HG03060 (cell line): ENCODE results near the gene PRR18.

Experiments used
- ATAC-seq: cut with Tn5 transposase; IDR thresholded peaks from one replicate; pipeline ENCODE4 v1.9.1; 2021; ENCODE audit warnings: low read depth, moderate number of reproducible peaks; ENCODE audit not compliant: unreplicated experiment

Gene PRR18

DNA sequence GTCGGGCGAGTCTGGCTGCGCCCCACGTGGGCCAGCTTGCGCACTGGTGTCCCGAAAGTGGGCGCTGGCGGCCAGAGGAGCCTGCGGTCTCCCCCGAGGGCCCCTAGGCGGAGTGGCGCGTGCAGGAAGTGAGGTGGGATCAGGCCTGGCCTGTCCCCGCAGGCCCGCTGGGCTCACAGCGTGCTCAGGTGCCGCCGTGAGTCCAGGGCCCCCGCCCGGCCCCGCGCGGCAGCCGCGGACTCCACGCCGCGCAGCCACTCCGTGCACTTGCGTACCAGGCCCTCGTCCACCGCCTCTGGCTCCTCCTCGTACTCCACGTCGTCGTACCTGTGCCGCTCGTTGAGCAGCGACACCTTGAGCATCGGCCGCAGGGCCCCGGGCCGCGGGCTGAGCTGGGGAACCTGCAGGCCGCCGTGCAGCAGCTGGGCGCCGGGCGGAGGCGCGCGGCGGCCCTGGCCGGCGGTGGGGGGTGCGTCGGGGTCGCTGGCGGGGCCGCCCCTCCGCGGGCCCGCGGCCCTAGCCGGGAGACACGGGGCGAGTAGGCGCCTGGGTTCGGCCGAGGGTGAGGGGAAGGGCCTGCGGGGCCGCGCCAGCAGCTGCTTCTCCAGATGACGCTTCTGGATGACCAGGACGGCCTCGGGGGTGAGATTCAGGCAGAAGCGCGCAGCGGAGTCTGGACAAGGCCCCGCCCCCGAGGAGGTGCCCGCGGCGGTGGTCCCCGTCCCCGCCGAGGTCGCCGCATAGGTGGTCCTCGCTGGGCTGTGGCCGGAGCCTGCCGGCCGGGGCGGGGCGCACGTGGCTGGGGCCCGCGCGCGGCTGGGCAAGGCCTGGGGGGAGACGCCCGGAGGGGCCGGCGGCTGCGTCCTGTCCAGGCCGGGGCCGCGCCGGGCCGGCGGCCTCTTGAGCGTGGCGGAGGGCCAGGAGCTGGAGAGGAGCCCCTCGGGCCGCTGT, 835 bp downstream of the PRR18 start:
- no peak for ATAC-seq

DNA sequence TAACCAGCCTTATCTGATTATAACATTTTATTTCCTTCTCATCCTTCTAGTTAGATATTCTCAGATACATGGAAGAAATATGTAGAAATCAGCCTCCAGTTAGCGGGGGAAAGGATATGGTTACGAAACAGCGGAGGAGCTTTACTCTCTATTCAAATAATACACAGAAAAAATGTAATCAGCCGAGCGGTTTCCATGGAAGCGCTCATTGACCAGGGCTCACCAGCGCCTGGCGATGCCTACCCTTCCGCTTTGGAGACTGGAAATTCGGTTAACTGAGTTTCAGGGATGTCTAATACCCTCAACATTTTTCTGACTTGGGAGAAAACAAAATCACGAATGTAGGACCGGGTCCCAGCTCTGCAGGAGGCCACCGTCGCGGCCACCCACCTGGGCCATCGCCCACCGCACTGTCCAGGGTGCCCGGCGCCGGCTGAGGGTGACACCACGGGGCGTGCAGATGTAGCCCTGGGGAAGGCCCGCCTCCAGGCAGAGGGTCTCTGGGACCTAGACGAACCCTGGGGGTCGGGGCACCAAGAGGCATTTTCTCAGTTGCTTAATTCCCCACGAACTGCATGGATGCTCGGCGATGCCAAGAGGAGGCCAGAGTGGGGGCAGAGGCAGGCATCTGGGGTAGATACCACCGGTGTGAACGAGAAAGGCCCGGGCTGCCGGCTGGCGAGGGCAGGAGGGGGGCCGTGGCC, 1.7 kb downstream of the PRR18 start:
- ATAC-seq, result no peak

DNA sequence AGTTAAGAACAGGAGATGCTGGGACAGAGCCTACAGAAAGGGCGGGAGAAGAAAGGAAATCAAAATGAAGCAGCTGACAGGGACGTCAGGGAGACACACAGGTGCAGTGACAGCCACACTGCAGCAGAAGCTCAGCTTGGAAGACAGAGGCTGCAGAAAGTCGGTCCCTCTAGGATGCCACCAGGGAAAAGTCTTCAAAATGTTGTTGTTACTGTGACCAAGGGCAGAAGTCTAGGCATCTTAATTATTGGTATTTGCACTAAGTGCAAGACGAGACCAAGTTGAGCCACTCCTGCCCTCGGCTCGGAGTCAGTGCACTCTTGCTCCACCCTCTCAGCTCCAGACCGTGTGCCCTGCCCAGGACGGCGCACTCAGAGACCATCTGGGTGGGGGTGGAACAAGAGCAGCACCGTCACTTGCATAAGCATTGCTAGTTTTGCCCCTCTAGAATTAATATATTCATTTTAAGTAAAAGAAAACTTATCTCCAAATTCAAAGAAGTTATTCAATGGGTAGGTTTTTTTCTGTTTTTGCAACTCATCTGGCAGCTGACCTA, 2.6 kb downstream of the PRR18 start:
- no peak for ATAC-seq

DNA sequence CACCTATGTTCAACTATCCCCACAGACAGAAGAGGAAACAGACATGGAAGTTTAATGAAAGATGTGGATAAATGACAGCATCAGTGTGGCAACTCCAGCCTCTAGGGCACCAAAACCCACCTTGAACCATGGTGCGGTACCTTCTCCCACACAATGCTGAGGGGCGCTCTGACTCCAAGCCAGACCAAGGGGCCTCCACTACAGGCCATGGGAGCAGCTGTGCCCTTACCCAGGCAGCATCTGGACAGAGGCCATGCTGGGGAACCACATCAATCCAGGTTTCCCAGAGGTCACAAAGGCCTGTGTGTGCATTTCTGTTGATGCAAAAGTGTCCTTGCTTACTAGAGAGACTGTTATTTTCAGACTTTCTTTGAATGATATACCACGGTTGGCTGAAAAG, 4.1 kb downstream of the PRR18 start:
- no peak for ATAC-seq

DNA sequence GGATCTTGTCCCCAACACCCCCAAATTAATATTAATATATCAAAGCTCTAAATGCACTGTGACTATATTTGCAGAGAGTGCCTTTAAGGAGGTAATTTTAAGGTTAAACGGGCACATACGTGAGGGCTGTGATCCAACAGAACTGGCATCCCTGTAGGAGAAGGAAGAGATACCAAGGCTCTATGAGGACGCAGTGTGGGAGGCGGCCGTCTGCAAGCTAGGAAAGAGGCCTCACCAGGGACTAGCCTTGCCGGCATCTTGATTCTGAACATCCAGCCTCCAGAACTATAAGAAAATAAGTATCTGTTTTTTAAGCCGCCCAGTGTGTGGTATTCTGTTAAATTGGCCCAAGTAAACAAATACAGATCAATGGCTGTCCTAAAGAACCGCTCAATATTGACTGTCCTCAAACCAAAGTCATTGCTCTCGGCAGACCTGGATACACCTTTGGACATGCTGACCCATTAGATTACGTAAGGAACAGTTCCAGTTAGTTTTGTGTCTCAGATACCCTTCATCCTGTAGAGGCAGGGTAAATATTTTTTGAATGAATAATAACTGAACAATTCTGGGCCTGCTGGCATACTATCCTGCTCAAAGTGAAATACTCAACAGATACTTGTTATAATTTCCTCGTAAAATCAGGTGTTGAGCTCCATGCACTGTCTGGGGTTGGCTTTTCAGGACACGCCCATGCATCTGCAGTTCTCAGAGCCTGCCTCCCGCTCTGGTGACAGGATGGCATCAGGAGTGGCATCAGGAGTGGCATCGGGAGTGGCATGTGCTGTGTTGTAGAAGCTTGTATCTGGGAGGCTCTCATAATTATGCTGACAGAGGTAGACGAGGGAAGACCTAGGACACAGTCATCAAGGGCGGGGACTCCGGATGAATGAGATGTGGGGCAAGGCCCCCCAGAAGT, 6.3 kb downstream of the PRR18 start:
- no peak for ATAC-seq

DNA sequence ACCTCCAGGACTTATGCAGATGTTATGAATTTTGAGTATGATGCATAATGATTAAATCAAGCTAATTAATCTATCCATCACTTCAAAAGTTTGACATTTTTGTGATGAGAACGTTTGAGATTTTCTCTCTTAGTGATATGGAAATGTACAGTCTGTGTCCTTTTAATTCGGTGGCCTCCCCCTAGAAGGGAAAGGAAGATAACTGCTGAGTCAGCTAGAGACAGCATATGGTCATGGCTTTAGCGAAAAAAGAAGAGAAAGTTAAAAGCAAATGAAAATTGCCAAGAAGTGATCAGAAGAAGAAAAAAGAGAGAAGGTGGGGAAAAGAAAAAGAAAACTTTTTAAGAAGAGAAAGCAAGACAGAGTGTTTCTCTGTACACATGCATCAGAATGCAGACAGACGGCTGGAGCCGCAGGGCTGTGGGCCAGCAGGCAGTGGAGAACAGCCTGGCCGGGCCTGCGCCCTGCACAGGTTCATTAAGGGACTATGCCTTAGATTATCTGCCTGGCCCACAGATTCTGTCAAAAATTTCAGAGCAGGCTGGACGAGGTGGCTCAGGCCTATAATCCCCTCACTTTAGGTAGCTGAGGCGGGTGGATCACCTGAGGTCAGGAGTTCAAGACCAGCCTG, 7.7 kb downstream of the PRR18 start:
- no peak for ATAC-seq

DNA sequence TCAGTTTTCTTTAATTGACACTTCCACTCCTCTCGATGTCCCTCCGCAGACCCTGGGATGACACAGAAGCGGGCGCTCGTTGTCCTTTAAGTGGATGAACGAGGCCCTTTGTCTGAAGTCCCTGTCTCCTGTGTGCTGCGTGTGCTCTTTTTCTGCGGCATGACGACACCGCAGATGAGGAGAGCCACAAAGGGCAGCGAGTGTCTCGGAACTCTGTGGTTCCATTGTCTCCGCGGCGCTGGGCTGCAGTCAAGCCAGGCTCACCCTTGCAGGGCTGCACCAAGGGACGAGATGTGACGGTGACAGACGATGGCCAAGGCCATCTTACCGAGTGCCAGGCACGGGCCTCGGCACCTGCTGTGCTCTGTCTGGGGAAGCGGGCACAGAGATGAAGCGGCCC, 10.6 kb downstream of the PRR18 start:
- no peak for ATAC-seq

DNA sequence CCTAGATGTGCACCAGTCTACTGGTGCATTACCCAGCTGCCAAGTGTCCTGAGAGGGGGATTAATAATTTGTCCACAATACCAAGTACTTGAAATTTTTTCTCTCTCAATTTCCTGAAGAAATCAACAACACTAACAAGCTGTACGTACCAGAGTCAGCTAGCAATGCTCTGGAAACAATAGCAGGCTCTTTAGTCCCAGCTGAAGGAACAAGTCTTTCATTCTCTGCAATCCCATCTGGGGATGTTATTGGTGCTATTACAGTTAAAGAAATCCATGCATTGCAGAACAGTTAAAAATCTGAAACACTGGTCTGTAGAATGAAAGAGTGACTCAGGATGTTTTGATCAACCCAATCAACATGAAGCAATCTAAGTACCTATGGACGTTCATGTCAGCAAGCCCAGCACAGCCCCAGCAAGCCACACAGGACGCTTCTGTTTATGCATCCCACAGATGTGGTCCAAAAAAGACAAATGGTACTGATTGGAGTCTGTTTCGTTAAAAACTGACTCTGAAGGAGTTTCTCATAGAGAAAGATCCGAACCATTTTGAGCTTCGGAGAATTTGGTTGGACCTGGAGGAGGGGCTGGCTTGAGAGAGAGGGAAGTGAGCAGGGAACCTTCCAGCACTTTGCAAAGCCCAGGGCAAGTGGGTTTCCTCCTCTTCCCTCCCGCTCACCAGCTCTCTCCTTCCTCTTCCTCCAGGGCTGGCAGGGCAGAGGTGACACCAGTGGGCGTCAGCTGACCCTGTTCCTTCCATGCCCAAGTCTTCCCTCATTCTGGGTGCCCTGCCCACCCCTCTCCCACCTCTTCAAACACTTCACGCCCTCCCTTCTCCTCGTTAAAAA, 11.9 kb downstream of the PRR18 start:
- no peak for ATAC-seq

DNA sequence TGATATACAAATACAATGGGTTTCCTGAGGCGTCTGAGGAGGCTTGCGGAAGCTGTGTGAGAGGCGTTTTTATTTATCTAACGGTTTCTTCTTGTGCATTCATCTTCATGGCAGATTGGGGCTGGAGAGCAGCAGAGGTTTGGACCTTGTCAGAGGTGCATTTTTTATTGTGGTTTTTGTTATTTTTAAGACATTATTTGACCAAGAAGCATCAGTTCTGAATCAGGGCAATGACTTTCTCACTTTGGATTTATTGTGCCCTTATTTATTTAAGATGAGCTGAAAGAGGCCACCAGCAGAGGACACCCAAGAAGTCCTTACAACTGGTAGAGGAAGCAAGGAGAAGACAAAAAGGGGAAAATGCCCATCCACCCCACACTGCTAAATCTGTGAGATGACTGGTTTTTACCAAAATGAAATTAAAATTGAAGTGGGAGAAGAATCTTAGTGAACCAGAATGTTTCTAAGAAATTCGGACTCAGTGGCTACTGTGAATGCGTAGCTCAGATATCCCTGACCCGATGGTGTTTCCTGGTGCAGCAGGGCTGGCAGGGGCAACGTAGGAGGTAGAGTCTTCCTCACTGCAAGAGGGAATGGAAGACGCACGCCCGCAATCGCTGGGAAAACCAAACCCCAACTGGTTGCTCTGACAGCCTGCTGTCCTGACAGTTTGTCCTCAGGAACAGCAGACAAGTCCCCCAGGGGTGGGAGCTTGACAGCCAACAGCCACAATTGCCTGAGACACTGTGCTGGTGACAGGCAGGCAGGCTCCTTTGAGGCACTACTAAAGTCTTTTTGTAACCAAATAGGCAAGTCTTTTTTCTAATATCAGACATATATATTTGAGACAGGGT, 14.2 kb downstream of the PRR18 start:
- ATAC-seq, result no peak

DNA sequence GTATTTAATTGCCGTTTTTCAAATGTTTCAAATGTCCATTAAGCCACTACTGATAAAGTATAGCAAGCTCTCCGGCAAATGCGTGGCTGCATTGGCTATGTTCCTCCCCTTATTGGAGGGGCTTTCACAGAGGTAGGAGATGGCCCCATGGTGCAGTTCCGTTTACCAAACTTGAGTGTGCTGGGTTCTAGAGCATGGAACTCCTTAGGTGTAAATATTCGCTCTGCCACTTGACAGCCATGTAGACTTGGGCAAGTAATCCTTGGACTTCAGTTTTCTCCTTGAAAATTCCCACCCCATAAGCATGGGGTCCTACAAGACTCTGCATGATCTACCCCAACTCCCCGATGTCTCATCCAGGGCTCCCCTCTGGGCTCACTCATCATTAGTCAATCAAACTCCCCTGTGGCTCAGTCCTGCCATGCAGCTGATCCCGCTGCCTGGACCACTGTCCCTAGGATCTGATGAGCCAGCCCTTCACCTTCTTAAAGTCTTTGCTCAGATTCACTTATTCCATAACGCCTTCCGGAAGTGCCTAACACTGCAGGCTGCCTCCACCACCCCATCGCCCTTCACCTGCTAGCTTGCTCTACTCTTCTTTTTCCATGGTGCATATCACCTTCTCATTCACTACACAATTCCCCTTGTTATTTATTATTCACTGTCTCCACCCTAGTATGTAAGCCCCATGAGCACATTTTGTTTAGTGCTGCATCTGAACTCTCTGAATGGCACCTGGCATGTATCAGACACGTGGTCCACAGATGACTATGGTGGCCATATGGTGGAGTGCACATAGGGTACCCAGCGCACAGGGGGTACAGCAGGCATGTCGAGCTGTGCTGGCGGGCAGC, 18.8 kb downstream of the PRR18 start:
- ATAC-seq, result no peak

DNA sequence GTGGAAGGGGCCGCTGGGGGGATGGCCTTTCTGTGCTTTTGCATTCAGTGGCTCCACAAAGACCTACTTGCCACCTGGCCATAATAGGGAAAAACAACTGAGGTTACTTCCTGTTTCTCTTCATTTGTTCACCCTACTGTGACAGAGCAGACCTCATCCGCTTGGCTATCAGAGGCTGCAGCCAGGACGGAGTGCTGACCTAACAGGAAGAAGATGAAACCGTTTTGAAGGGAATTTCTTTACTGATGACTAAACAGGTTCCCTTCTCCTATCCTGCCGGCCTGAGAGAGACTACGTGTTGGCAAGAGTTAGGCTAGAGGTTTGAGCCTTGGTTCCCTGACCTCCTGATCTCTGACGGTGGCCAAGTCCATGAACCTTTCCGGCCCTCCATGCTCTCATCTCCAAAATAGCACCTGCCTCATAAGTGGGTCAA, 21.3 kb downstream of the PRR18 start:
- ATAC-seq, result peak; percentile 88

DNA sequence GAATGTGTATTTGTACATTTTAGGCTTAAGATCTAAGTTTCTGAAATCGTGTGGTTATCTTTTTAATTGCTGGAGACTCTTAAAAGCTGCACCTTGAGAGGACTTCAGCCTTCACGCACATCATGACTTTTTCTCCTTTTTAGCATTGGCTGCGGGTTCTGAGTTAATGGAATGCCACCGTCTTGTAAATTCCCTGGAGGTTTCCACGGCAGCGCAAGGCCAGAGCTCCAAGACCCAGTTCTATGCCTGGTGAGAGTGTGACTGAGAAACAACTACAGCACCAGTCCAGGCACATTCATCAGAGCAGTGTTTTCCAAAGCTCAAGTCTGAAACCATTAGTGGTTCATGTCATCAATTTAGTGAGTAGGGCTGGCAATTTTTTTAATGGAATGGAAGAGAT, 23.0 kb downstream of the PRR18 start:
- ATAC-seq, result no peak

DNA sequence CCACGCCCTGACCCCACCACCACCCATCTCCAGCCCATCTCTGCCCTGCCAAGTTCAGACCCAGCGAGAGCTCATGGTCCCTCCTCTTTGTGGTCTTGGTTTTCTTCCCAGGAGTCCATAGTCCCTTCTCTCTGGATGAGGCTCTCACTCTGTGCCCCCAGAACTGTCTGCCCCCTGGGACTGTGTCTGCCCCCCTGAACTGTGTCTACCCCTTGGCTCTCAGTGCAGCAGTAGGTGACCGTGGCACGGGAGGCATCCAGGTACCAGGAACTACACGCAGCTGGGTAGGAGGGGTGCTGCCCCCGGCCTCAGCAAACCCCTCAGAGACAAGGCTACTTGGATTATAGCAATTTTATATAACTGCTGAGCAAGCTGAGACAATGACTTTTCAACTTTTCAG, 23.6 kb downstream of the PRR18 start:
- no peak for ATAC-seq

DNA sequence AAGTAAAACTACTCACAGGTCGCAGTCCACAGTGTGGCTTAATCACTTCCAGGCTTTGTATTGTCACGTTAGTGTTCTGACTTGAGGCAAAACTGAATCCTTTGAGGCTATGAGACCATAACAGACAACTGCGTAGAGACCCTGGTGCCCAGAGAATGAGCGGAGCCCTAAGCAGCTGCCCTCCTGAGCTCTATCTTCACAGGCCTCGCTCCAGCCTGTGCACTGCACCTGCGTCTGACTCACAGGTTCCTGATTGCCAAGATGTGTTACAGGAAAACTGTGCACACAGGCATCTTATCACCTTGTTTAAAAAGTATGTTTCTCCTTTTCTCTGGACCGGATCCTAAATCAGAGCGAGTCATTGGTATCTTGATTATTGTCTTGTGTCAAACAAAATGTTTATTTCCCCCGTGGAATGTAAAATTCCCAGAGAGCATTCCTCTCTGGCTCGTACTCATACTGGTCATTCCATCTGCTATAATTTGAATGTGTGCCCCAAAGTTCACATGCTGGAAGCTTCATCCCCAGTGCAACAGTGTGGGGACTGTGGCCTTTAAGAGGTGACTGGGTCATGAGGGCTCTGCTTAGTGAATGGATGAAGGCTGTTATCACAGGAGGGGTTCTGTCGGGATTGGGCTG, 25.7 kb downstream of the PRR18 start:
- ATAC-seq, result no peak

DNA sequence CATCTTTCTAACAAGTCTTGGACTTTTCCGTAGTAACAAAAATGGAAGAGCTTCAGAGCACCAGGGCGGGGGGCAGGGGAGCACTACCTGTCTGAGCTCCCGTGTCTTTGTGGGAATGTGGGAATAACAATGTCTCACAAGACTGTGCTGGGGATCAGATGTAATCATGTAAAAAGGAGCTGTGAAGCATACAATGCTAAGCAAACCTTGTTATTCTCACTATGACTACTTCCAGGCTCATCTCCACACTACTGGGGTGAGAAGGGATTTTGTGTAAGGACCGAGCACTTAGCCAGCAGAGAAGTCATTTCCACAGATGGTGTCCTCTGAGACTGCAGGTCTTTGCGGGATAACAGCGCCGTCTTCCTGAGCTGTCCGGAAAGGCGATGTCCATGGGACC, 27.1 kb downstream of the PRR18 start:
- no peak for ATAC-seq

DNA sequence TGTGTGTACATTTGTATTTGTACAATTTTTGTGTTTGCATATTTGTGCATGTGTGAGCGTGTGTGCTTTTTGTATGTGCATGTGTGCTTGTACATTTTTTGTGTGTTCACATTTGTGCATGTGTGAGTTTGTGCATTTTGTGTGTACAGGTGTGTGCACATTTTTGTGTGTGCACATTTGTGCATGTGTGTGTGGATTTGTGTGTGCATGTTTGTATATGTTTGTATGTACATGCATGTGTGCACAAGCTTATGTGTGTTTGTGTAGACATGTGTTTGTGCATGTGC, 28.9 kb downstream of the PRR18 start:
- no peak for ATAC-seq
